Effector memory CD4-positive, alpha-beta T cell (primary cell): ENCODE data around the gene LHFPL6.

Experiments used
- DNase-seq, 3 donors: peaks; one replicate each; pipeline ENCODE4 v3.0.0-alpha.2; 2020
- H3K27ac ChIP-seq: 2 replicates; pipeline ENCODE4 v1.7.0; 2013; ENCODE audit warnings: mild to moderate bottlenecking, low read length, moderate library complexity; ENCODE audit not compliant: insufficient read depth, poor library complexity, severe bottlenecking
- H3K27me3 ChIP-seq: replicated peaks from 2 replicates; pipeline ENCODE4 v1.7.0; 2013; ENCODE audit warnings: mild to moderate bottlenecking, low read length; ENCODE audit not compliant: insufficient read depth, control insufficient read depth, poor library complexity, severe bottlenecking
- H3K36me3 ChIP-seq: 2 replicates; pipeline ENCODE4 v1.7.0; 2013; ENCODE audit warnings: mild to moderate bottlenecking, low read length, moderate library complexity; ENCODE audit not compliant: control insufficient read depth, insufficient read depth
- H3K4me1 ChIP-seq: 2 replicates; pipeline ENCODE4 v1.7.0; 2013; ENCODE audit warnings: low read length, mild to moderate bottlenecking; ENCODE audit not compliant: control insufficient read depth, insufficient read depth, poor library complexity, severe bottlenecking
- H3K4me3 ChIP-seq: 2 replicates; pipeline ENCODE4 v1.7.0; 2013; ENCODE audit warnings: low read length, low read depth, mild to moderate bottlenecking; ENCODE audit not compliant: insufficient read depth, poor library complexity, severe bottlenecking
- H3K9me3 ChIP-seq: 2 replicates; pipeline ENCODE4 v1.7.0; 2013; ENCODE audit warnings: mild to moderate bottlenecking, low read length, moderate library complexity; ENCODE audit not compliant: control insufficient read depth

Gene LHFPL6

DNA sequence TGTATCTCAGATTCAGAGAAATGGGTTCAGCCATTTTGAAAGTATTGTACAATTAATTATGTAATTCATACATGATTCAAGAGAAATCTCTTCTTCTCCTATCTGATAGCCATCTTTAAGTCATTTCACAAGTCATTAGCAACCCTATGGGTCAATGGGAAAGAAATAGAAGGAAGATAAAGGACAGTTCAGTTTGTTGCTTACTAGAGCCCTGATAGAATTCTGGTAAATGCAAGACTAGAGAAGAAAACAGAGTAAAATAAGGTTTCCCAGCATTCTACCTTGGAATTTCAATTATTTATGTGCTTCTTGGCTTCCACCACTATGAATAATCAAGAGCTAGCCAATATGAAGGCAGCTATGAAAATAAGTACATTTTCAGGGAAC, 117.7 kb downstream of the LHFPL6 start:
- no peak overlapping the region for H3K27ac ChIP-seq
- no peak overlapping the region for H3K4me3 ChIP-seq
- no peaks in the 10 kb centered on the region for H3K36me3 ChIP-seq
- no peaks in the 10 kb centered on the region for H3K4me1 ChIP-seq
- H3K9me3 ChIP-seq: no peaks in the 10 kb centered on the region
- no peaks in the 10 kb centered on the region for H3K27me3 ChIP-seq
- DNase-seq: no peak

DNA sequence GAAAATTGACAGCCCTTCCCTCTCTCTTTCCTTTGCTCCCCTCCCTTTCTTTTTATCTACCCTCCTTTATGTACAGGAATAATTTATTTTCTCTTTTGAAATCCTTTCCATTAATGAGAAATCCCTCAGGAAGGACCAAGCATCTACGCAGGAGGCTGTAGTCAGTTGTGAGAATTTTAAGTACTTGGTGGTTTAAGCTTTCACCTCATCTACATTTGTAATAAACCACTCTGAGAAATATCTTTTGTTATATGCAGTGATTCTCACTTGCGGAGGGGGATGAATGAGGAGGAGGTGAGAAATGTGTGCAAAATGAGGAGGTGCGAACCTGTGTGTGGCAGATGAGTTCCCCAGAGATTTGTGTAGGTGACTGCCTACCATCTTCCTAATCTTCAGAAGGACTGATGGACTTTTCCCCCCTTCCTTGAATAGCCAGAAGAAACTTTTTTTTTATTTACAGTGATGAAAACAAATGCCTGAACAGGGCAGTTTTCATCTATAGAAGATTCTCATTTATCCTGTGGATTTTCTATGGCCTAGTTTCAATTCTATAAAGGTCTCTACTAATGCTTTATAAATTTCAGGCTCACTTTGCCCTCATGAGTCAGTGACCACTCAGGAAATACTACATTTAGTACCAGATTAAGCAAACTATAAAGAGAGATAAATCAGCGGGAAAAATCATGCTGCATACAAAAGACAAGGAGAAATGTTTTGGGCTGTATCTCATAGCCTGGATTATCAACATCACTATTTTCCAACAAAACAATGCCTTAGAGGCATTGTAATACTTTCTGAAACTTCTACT, 118.3 kb downstream of the LHFPL6 start:
- Histone ChIP-seq H3K36me3 (no peaks in the 10 kb centered on the region), H3K4me3 (no peak overlapping the region), H3K4me1 (no peaks in the 10 kb centered on the region), H3K9me3 (no peaks in the 10 kb centered on the region), H3K27me3 (no peaks in the 10 kb centered on the region), H3K27ac (no peak overlapping the region)
- no peak for DNase-seq

DNA sequence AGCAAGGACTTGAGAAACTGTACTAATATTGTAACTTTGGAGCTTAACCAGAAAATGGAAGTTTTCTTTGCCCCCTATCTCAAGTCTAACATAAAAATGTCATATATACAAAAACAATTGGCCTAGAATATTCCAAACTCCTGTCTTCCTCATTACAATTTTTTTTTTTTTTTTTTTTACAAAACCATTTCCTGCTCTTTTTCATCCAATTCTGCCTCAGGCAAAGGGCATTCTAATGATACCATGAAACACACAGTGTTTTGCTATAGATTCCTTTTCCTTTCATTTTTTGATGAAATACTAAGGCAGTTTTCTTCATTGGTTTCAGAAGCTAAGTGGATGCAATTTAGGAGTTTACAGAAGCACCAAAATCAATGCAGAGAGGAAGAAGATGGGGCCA, 119.7 kb downstream of the LHFPL6 start:
- no peak overlapping the region for H3K4me3 ChIP-seq
- H3K9me3 ChIP-seq: no peaks in the 10 kb centered on the region
- no peaks in the 10 kb centered on the region for H3K36me3 ChIP-seq
- DNase-seq: no peak
- no peaks in the 10 kb centered on the region for H3K27me3 ChIP-seq
- no peaks in the 10 kb centered on the region for H3K4me1 ChIP-seq
- H3K27ac ChIP-seq: no peak overlapping the region

DNA sequence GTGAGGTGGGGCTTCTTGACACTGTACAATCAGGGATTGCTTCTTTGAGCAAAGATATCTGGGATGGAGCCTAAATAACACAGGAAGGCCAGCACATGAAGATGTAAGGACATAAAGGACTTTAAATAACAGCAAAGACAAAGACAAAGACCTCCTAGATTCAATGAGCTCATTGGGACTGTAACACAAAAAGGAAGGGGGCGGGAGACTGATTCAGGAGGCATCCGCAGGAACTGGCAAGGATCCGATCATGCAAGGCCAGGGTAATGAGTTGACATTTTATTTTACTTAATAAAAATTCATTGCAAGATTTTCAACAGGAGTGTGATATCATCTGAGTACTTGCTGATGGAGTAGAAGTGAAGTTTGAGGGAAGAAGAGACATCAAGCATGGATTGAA, 121.5 kb downstream of the LHFPL6 start:
- Histone ChIP-seq H3K36me3 (no peaks in the 10 kb centered on the region), H3K27ac (no peak overlapping the region), H3K4me3 (no peak overlapping the region), H3K4me1 (no peaks in the 10 kb centered on the region), H3K9me3 (no peaks in the 10 kb centered on the region), H3K27me3 (no peaks in the 10 kb centered on the region)
- DNase-seq: no peak

DNA sequence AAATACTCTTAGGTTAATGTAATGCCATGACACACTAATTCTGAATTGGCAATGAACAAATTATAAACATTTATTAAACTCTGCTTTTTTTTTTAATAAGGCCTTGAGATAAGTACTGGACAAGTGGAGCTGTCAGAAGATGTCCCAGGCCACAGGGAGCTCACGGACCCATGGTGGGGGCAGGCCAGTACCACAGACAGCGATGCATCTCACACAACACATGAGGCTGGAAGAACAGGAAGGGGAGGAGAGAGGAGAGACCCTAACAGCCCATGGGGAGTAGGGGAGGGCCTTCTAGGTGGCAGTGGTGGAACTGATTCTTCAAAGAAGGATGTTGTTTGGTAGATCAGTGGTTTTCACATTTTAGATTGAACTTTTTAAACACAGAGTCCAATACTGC, 128.4 kb downstream of the LHFPL6 start:
- Histone ChIP-seq H3K4me3 (no peak overlapping the region), H3K27ac (no peak overlapping the region), H3K36me3 (no peaks in the 10 kb centered on the region), H3K27me3 (no peaks in the 10 kb centered on the region), H3K9me3 (no peaks in the 10 kb centered on the region), H3K4me1 (no peaks in the 10 kb centered on the region)
- no peak for DNase-seq

GRCh38 chr13:39469676-39470075, 133.3 kb downstream of the LHFPL6 start:
- DNase-seq: no peak
- H3K4me1 ChIP-seq: no peaks in the 10 kb centered on the region
- no peaks in the 10 kb centered on the region for H3K36me3 ChIP-seq
- no peak overlapping the region for H3K27ac ChIP-seq
- no peak overlapping the region for H3K4me3 ChIP-seq
- no peaks in the 10 kb centered on the region for H3K27me3 ChIP-seq
- no peaks in the 10 kb centered on the region for H3K9me3 ChIP-seq

DNA sequence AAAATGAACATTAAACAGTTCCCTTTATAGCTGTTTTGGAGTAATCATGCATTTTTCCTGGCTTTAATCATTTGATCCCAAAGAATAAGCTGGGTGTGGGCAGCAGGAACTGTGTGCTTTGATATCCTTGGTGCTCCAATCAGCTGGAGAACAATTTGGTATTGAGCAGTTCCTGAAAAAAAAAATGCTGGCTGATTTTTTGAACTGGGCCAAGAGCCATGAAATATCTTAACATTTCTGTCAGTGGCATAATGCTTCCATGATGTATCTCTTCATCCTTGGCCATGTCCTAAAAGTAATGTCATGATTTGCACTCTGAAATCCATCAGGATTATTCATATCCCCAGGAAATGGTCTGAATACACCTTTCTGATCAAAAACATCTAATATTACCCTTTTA, 134.7 kb downstream of the LHFPL6 start:
- Histone ChIP-seq H3K27ac (no peak overlapping the region), H3K9me3 (no peaks in the 10 kb centered on the region), H3K36me3 (no peaks in the 10 kb centered on the region), H3K27me3 (no peaks in the 10 kb centered on the region), H3K4me1 (no peaks in the 10 kb centered on the region), H3K4me3 (no peak overlapping the region)
- DNase-seq: no peak

DNA sequence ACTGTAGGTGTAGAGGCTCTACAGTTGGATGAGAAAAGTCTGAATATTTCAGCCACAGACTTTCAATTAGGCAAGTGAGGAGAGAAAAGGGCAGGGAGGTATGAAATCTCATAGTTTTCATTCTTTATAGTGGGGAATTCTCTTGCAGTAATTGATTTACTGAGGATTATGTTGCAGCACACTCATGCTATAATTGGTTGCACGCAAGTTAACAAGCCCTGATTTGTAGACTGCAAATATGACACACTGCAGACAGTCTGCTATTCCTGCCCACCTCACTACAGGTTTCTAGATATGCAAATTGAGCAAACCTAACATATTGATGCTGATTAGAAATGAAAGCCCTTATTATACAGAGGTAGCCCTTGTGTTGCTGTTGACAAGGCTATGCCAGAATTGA, 139.4 kb downstream of the LHFPL6 start:
- no peak for DNase-seq
- Histone ChIP-seq H3K27me3 (no peaks in the 10 kb centered on the region), H3K27ac (no peak overlapping the region), H3K9me3 (no peaks in the 10 kb centered on the region), H3K4me1 (no peaks in the 10 kb centered on the region), H3K36me3 (no peaks in the 10 kb centered on the region), H3K4me3 (no peak overlapping the region)

DNA sequence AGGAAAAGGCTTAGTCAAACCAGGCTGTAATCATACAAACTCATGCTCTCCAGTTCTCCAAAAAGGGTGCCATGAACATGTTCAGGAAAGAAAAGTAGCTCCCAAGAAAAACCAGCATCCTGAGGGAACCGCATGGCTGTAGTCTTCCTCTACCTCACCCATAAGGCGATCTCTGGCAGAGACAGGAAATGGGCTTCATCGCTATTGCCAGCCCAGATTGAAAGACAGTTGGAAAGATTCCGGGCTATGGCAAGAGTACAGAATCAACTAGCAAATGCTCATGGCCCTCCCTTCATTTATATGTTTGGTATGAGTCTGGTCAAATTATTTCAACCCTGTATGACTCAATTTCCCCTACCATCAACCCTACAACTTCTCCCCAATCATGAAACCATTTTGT, 140.1 kb downstream of the LHFPL6 start:
- no peak overlapping the region for H3K27ac ChIP-seq
- no peaks in the 10 kb centered on the region for H3K27me3 ChIP-seq
- no peaks in the 10 kb centered on the region for H3K36me3 ChIP-seq
- H3K4me1 ChIP-seq: no peaks in the 10 kb centered on the region
- H3K9me3 ChIP-seq: no peaks in the 10 kb centered on the region
- no peak overlapping the region for H3K4me3 ChIP-seq
- DNase-seq: no peak

DNA sequence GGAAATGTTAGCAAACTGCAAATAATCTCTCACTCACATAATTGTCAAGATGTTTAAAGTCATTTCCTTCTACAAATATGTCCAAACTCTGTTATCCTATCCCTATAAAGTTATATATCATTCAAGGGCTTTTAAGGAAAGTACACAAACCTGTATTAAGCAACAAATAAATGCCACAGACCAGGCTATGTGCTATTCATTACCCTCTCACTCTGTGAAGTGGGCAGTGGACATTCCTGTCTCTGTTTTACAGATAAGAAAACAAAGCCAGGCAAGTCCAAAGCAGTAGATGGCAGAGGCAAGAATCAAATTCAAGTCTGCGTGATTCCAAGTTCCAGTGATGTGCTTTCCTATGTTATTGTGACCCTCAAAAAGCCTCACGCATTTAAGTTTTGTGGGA, 140.6 kb downstream of the LHFPL6 start:
- Histone ChIP-seq H3K27me3 (no peaks in the 10 kb centered on the region), H3K27ac (no peak overlapping the region), H3K4me1 (no peaks in the 10 kb centered on the region), H3K36me3 (no peaks in the 10 kb centered on the region), H3K9me3 (no peaks in the 10 kb centered on the region), H3K4me3 (no peak overlapping the region)
- no peak for DNase-seq
